AG10803 (cell line): ENCODE measurements around the gene AMIGO1.

Source experiments
- DNase-seq: peaks from one replicate; pipeline ENCODE4 v3.0.0; 2010; ENCODE audit warnings: low read depth
- H3K4me3 ChIP-seq: 2 replicates; pipeline ENCODE4 v1.5.1; 2011; ENCODE audit warnings: mild to moderate bottlenecking, low read length, control low read depth
- CTCF ChIP-seq: conservative IDR thresholded peaks from 2 replicates; pipeline ENCODE4 v1.5.1; 2011; ENCODE audit warnings: mild to moderate bottlenecking, low read length, control low read depth, inconsistent platforms

The AMIGO1 gene

GRCh38 chr1:109514846-109515245 lies 5.3 kb upstream of the AMIGO1 start:
- no peak overlapping the region for H3K4me3 ChIP-seq
- no peak for TF ChIP-seq CTCF
- DNase-seq, result no peak

- TF ChIP-seq CTCF, result no peak
- no peak overlapping the region for H3K4me3 ChIP-seq
- DNase-seq, result no peak
Observed at GRCh38 chr1:109513110-109513710, 3.7 kb upstream of the AMIGO1 start.

GRCh38 chr1:109508873-109509175 lies 703 bp downstream of the AMIGO1 start:
- TF ChIP-seq CTCF, result no peak
- no peak for DNase-seq
- H3K4me3 ChIP-seq, result peak overlapping the region; percentile 40; the same call in 1 of the 2 replicates

GRCh38 chr1:109508001-109508872 lies 1.3 kb downstream of the AMIGO1 start:
- no peak for DNase-seq
- no peak for TF ChIP-seq CTCF
- no peak overlapping the region for H3K4me3 ChIP-seq

- DNase-seq, result no peak
- TF ChIP-seq CTCF, result no peak
- H3K4me3 ChIP-seq, result no peak overlapping the region
Observed at GRCh38 chr1:109504974-109505373, 4.6 kb downstream of the AMIGO1 start.

GRCh38 chr1:109503935-109504334 lies 5.6 kb downstream of the AMIGO1 start:
- no peak for TF ChIP-seq CTCF
- no peak overlapping the region for H3K4me3 ChIP-seq
- no peak for DNase-seq

GRCh38 chr1:109502364-109502851 lies 7.1 kb downstream of the AMIGO1 start:
- no peak for DNase-seq
- no peak for TF ChIP-seq CTCF
- H3K4me3 ChIP-seq, result no peak overlapping the region
